GM12872 (cell line): ENCODE measurements around the gene MRPL34.
A peak's percentile ranks its signal among the peaks of the same experiment; 100 is the strongest.

Experiments
- CTCF ChIP-seq: IDR thresholded peaks from 3 replicates; pipeline ENCODE4 v1.5.1; 2011; ENCODE audit warnings: low read depth, mild to moderate bottlenecking, low read length, moderate library complexity; ENCODE audit not compliant: insufficient read depth

Gene MRPL34

DNA sequence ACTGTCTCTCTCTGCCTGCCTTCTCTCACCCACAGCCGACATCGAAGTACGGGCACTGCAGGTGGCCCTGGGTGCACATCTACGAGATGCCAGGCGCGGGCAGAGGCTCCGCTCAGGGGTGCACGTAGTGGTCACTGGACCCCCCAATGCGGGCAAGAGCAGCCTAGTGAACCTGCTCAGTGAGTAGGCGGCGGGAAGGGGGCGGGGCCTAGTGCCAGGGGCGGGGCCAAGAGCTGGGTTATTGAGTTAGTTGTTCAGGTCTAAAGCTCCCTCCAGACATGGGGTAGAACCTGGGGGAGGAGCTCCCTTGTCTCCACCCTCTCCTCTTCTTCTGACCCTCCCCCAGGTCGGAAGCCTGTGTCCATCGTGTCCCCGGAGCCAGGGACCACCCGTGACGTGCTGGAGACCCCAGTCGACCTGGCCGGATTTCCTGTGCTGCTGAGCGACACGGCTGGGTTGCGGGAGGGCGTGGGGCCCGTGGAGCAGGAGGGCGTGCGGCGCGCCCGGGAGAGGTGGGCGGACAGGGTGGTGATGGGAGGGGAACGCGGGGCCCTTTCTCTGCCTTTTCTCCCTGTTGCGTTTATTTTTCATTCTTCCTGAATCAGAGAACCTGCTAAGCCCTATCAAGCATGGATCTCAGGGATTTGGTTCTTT lies 33.5 kb downstream of the MRPL34 start:
- TF ChIP-seq CTCF, result no peak

DNA sequence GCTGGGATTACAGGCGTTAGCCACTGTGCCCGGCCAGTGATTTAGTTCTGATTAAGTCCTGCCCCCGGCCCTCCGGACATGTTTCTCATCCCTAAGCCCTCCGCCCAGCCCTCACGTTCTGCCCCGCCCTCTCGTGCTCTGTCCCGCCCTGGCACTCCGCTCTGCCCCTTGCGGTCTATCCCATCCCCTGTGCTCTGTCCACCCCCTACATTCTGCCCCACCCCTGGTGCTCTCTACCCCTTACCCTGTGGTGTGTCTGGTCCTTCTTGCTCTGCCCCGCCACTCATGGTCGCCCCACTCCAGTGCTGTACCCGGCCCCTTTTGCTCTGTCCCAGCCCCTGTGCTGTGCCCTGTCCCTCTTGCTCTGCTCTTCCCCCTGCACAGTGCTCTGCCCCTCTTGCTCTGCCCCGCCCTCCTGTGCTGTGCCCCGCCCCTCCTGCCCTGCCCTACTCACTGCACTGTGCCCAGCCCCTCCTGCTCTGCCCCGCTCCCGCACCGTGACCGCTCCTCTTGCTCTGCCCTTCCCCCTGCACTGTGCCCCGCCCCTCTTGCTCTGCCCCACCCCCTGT lies 34.7 kb downstream of the MRPL34 start:
- no peak for TF ChIP-seq CTCF

- no peak for TF ChIP-seq CTCF
Measured at GRCh38 chr19:17340871-17341357, 35.2 kb downstream of the MRPL34 start.

DNA sequence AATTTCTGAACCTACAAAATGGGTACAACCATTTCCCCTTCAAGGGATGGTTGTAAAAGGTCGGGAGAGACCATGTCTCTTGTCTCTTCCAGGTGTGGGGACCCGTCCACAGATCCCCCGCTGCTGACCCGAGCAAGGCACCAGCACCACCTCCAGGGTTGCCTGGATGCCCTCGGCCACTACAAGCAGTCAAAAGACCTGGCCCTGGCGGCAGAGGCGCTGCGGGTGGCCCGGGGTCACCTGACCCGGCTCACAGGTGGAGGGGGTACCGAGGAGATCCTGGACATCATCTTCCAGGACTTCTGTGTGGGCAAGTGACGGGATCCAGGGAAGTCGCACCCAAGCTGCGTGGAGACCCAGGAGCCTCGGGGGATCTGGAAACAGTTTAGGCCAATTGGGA lies 35.7 kb downstream of the MRPL34 start:
- TF ChIP-seq CTCF, result no peak

GRCh38 chr19:17341845-17342244 lies 36.2 kb downstream of the MRPL34 start:
- no peak for TF ChIP-seq CTCF

DNA sequence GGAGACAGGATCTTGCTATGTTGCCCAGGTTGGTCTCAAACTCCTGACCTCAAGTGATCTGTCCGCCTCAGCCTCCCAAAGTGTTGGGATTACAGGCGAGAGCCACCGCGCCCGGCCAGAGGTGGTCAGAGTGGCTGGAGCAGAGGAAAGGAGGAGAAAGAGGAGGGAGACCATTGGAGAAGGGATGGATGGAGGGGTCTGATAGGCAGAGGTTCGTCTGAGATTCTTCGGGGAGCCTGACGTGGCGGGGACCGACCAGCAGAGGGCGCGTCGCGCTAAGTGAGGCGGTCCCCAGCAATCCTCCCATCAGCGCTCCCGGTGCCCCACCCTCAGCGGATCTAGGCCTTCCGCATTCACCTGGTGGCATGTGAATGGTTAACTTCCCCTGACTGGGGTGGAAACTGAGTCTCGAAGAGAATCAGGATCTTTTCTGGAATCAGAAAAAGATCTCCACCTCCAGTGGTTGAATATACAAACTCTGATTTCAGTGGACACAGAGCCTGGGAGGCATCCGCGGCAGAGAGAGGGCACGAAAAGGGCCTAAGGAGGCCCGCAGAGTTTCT lies 40.5 kb downstream of the MRPL34 start:
- peak; percentile 97 for TF ChIP-seq CTCF

DNA sequence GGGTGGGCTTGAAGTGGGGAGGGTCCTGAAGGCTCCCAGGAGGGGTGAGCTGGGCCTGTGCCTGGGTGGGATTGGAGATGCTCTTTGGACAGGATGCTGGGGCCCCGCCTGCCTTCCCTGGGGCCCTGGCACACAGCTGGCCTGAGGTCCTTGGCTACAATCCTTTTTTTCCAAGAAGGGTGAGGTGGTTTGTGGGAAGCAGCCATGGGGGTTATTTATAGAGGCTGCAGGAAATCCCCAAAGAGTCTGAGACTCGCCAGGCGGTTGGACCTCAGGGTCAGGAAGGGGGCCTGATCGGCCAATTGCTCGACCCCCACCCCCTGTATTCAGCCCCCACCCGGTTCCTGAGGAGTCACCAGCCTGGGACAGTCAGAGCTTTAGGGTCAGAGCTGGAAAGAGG lies 41.7 kb downstream of the MRPL34 start:
- TF ChIP-seq CTCF, result no peak
